IMR-90 (cell line): ENCODE results near the gene KLF18. TPM values are rescaled to one million over a fixed set of nuclear protein-coding genes. Genes with fewer than 3 reads are reported as not detected.

Source experiments
- ATAC-seq: fragments of 200-7000 bp; cut with Tn5 transposase; 2 replicates; pipeline ENCODE4 v1.9.1; 2020; ENCODE audit warnings: low read depth, mild to moderate bottlenecking, moderate library complexity
- BruUV-seq: library from RNA; stranded (reverse); fragments of 400-500 nt; replicated peaks from 2 replicates; lab custom pipeline; 2021; lab: Mats Ljungman, UMichigan
- CTCF ChIA-PET: fragments of 300-600 bp; formaldehyde crosslinking; extraction: SDS; loops from one replicate; lab custom pipeline; 2021; ENCODE audit warnings: antibody characterized with exemption; lab: Yijun Ruan, JAX
- POLR2A ChIA-PET: fragments of 300-600 bp; sonication (Branson Sonifier 250); formaldehyde crosslinking; loops from one replicate; lab custom pipeline; 2022; ENCODE audit warnings: antibody characterized with exemption; ENCODE audit not compliant: unreplicated experiment; lab: Charles Lee
- DNase-seq: peaks from one replicate; pipeline ENCODE4 v3.0.0; 2013
- H2AFZ ChIP-seq: replicated peaks from 2 replicates; pipeline ENCODE3; 2013; ENCODE audit warnings: low read length, mild to moderate bottlenecking; ENCODE audit not compliant: poor library complexity
- H2AK5ac ChIP-seq: 2 replicates; pipeline ENCODE4 v1.6.1; 2013; ENCODE audit warnings: low read depth, low read length, inconsistent platforms
- H2AK9ac ChIP-seq: replicated peaks from 2 replicates; pipeline ENCODE3; 2013; ENCODE audit warnings: mild to moderate bottlenecking, low read depth, low read length, moderate library complexity; ENCODE audit not compliant: poor library complexity
- H2BK120ac ChIP-seq: 2 replicates; pipeline ENCODE4 v1.6.1; 2013; ENCODE audit warnings: low read depth, low read length, inconsistent platforms
- H2BK15ac ChIP-seq: 3 replicates; pipeline ENCODE4 v1.6.1; 2013; ENCODE audit warnings: low read depth, low read length, inconsistent platforms
- H2BK20ac ChIP-seq: 2 replicates; pipeline ENCODE4 v1.6.1; 2013; ENCODE audit warnings: low read depth, mild to moderate bottlenecking, inconsistent platforms, low read length, moderate library complexity
- H2BK5ac ChIP-seq: 2 replicates; pipeline ENCODE4 v1.6.1; 2013; ENCODE audit warnings: mild to moderate bottlenecking, low read depth, low read length, inconsistent platforms; ENCODE audit not compliant: poor library complexity, severe bottlenecking
- H3K14ac ChIP-seq: replicated peaks from 2 replicates; pipeline ENCODE4 v1.6.1; 2013; ENCODE audit warnings: low read depth, low read length, inconsistent platforms
- H3K18ac ChIP-seq: 2 replicates; pipeline ENCODE4 v1.6.1; 2013; ENCODE audit warnings: low read depth, low read length, control low read depth
- H3K23ac ChIP-seq: 2 replicates; pipeline ENCODE4 v1.6.1; 2013; ENCODE audit warnings: low read depth, low read length, inconsistent platforms
- H3K27ac ChIP-seq: 2 replicates; pipeline ENCODE4 v1.5.1; 2013; ENCODE audit warnings: mild to moderate bottlenecking, control low read depth, low read length; ENCODE audit not compliant: insufficient read depth
- H3K27me3 ChIP-seq: 2 replicates; pipeline ENCODE4 v1.6.1; 2013; ENCODE audit warnings: low read length; ENCODE audit not compliant: control insufficient read depth, insufficient read depth
- H3K36me3 ChIP-seq: 2 replicates; pipeline ENCODE4 v1.6.1; 2013; ENCODE audit warnings: low read length, mixed read lengths; ENCODE audit not compliant: control insufficient read depth, insufficient read depth
- H3K4ac ChIP-seq: 2 replicates; pipeline ENCODE4 v1.6.1; 2013; ENCODE audit warnings: low read depth, low read length, inconsistent platforms
- H3K4me1 ChIP-seq: 2 replicates; pipeline ENCODE4 v1.6.1; 2013; ENCODE audit warnings: low read length, mixed read lengths; ENCODE audit not compliant: control insufficient read depth, insufficient read depth
- H3K4me2 ChIP-seq: 2 replicates; pipeline ENCODE4 v1.6.1; 2013; ENCODE audit warnings: low read depth, mild to moderate bottlenecking, control low read depth, low read length, moderate library complexity
- H3K4me3 ChIP-seq: 2 replicates; pipeline ENCODE4 v1.5.1; 2013; ENCODE audit warnings: low read depth, mild to moderate bottlenecking, control low read depth, low read length, moderate library complexity; ENCODE audit not compliant: insufficient read depth
- H3K56ac ChIP-seq: 2 replicates; pipeline ENCODE4 v1.6.1; 2013; ENCODE audit warnings: low read length, inconsistent platforms; ENCODE audit not compliant: insufficient read depth; ENCODE audit errors: extremely low read depth
- H3K79me1 ChIP-seq, 2 experiments: 2 replicates each; pipeline ENCODE4 v1.6.1; 2013; ENCODE audit warnings: low read length in 2 of 2, inconsistent platforms in 1 of 2, low read depth in 1 of 2
- H3K9ac ChIP-seq: 2 replicates; pipeline ENCODE4 v1.6.1; 2013; ENCODE audit warnings: low read depth, low read length, control low read depth
- H3K9me1 ChIP-seq: 2 replicates; pipeline ENCODE4 v1.6.1; 2013; ENCODE audit warnings: low read length, inconsistent platforms; ENCODE audit not compliant: insufficient read depth
- H3K9me3 ChIP-seq: 2 replicates; pipeline ENCODE4 v1.6.1; 2013; ENCODE audit warnings: low read length; ENCODE audit not compliant: control insufficient read depth, insufficient read depth
- H4K20me1 ChIP-seq: 2 replicates; pipeline ENCODE4 v1.6.1; 2013; ENCODE audit warnings: low read length, inconsistent platforms; ENCODE audit not compliant: insufficient read depth
- H4K5ac ChIP-seq: 2 replicates; pipeline ENCODE4 v1.6.1; 2013; ENCODE audit warnings: mild to moderate bottlenecking, low read depth, low read length, control low read depth
- H4K8ac ChIP-seq, 2 experiments: 2 replicates each; pipeline ENCODE4 v1.6.1; 2013; ENCODE audit warnings: low read depth in 2 of 2, low read length in 2 of 2, control low read depth in 1 of 2, inconsistent platforms in 1 of 2
- H4K91ac ChIP-seq: 2 replicates; pipeline ENCODE4 v1.6.1; 2013; ENCODE audit warnings: low read depth, low read length, inconsistent platforms; ENCODE audit not compliant: insufficient read depth
- BHLHE40 ChIP-seq: fragments of 150-350 bp; IDR thresholded peaks from 2 replicates; pipeline ENCODE4 v1.6.1; 2016; ENCODE audit warnings: mild to moderate bottlenecking, low read depth, low read length
- MAZ ChIP-seq: IDR thresholded peaks from 2 replicates; pipeline ENCODE4 v1.6.1; 2012; ENCODE audit warnings: low read depth, mild to moderate bottlenecking, low read length, improper control_type of control experiment, moderate library complexity, borderline replicate concordance
- MXI1 ChIP-seq: IDR thresholded peaks from 2 replicates; pipeline ENCODE4 v1.6.1; 2012; ENCODE audit warnings: low read depth, mild to moderate bottlenecking, low read length, moderate library complexity, borderline replicate concordance
- WGBS, 2 experiments: methylation state at CpG; one replicate each; pipeline versions ENCODE4 v1.1.5 to v1.1.7; 2013; ENCODE audit warnings: missing lambda C conversion rate in 2 of 2; ENCODE audit not compliant: insufficient read length in 1 of 2; ENCODE audit errors: extremely low coverage in 2 of 2; 5-methylcytosine and 5-hydroxymethylcytosine counted together
- dilution Hi-C: fragments of 300-500 bp; cut with HindIII; formaldehyde crosslinking; loops from one replicate; pipeline ENCODE4 v1.14.3; 2018; ENCODE audit warnings: low sequenced_read_pairs; ENCODE audit not compliant: unreplicated experiment
- in situ Hi-C: fragments of 300-500 bp; cut with MboI; formaldehyde crosslinking; loops from 3 replicates; pipeline ENCODE4 v1.14.3; 2019; ENCODE audit warnings: low sequenced_read_pairs, inconsistent platforms, mixed read lengths
- intact Hi-C: fragments of 100-400 bp; cut with micrococcal nuclease; formaldehyde crosslinking; loops from 2 replicates; pipeline ENCODE4 v1.10.0; 2022
- polyA plus RNA-seq, 3 experiments: library from polyadenylated mRNA; depleted of rRNA; stranded (reverse); fragments of >200 nt; gene quantifications; 2 replicates each; pipeline ENCODE4 v1.2.3, GENCODE V29; 2012; ENCODE audit warnings: low replicate concordance in 1 of 3
- total RNA-seq: library from RNA; depleted of rRNA; stranded (reverse); fragments of >200 nt; gene quantifications from 2 replicates; pipeline ENCODE4 v1.2.3, GENCODE V29; 2012
- TF ChIP-seq, protein P1 (sequence below): fragments of 150-350 bp; IDR thresholded peaks from 2 replicates; pipeline ENCODE4 v1.6.1; 2017; ENCODE audit warnings: mild to moderate bottlenecking, antibody characterized with exemption, low read length, low read depth
- TF ChIP-seq, protein P2 (sequence below): fragments of 150-350 bp; IDR thresholded peaks from 2 replicates; pipeline ENCODE4 v1.6.1; 2016; ENCODE audit warnings: low read depth, mild to moderate bottlenecking, low read length, moderate library complexity, borderline replicate concordance

Gene KLF18
- total and polyA plus RNA-seq, 2 of the 4 experiments (the other 2 are of a cell fraction), result not detected

DNA sequence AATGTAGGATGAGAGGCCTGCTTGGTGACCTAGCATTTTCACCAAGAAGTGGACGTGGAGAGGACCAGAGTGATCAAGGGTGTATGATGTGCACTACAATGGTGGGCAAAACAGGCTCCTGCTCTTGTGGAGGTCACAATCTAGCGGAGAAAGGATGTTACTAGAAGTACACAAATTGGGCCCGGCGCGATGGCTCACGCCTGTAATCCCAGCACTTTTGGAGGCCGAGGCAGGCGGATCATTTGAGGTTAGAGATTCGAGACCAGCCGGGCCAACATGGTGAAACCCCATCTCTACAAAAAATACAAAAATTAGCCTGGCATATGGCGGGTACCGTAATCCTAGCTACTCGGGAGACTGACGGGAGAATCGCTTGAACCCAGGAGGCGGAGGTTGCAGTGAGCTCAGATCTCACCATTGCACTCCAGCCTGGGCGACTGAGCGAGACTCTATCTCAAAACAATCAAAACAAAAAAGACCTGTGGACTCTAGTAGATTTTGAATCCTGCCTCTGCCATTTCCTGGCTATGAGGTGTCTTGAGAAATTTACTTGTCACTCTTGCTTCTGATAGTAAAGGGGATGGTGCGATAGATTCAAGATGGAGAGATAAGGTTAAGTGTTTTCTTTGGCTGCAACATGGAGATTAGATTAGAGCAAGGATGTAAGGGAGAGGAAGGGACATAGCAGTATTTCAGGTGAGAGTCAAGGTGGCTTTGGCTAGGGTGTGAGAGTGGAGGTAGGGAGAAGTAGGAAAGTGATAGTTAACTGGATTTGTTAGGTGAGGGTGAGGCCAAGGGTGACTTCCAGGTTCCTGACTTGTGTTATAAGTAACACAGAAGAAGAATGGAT, 7.1 kb downstream of the KLF18 start (continued):
- TF ChIP-seq, protein P1, sequence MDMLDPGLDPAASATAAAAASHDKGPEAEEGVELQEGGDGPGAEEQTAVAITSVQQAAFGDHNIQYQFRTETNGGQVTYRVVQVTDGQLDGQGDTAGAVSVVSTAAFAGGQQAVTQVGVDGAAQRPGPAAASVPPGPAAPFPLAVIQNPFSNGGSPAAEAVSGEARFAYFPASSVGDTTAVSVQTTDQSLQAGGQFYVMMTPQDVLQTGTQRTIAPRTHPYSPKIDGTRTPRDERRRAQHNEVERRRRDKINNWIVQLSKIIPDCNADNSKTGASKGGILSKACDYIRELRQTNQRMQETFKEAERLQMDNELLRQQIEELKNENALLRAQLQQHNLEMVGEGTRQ, result no peak

DNA sequence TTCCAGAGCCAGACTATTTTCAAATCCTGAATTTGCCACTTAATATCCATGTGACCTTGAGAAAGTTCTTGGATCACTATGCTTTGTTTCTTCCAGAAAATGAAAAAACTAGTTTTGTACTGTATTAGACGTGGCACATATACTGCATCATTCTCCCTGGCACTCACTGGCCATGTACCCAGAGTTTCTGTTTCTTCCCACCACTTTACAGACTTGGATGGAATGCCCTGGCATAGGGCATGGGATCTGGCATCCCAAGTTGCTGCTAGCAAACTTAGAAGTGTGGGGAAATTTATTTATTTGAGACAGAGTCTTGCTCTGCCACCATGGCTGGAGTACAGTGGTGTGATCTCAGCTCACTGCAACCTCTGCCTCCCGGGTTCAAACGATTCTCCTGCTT, 10.0 kb downstream of the KLF18 start:
- no peak overlapping the region for H3K4me3 ChIP-seq
- dilution Hi-C loops, result no loop called here
- no peak for DNase-seq

More for the DNA sequence above, 10.0 kb downstream of the KLF18 start:
- Histone ChIP-seq H3K14ac (no peak overlapping the region), H3K36me3 (no peaks in the 10 kb centered on the region), H3K79me1 (no peaks in the 10 kb centered on the region), H4K5ac (no peak overlapping the region), H3K9me1 (no peaks in the 10 kb centered on the region), H4K20me1 (no peaks in the 10 kb centered on the region), H3K9ac (no peak overlapping the region), H3K4me2 (no peak overlapping the region), H3K23ac (no peak overlapping the region), H2AFZ (no peak overlapping the region), H3K27me3 (peaks cover 11% of the 10 kb centered on the region), H4K8ac (no peak overlapping the region), H3K4me1 (no peaks in the 10 kb centered on the region), H2BK120ac (no peak overlapping the region), H3K18ac (no peak overlapping the region), H3K27ac (no peak overlapping the region), H3K56ac (no peak overlapping the region), H2AK5ac (no peak overlapping the region), H2BK15ac (no peak overlapping the region), H2BK20ac (no peak overlapping the region), H3K4ac (no peak overlapping the region), H2BK5ac (no peak overlapping the region), H2AK9ac (no peak overlapping the region), H3K9me3 (no peaks in the 10 kb centered on the region), H4K91ac (no peak overlapping the region)
- intact Hi-C loops, result no loop called here
- BruUV-seq, result no TSS peak
- TF ChIP-seq MXI1 (no peak), BHLHE40 (no peak), MAZ (no peak)
- TF ChIP-seq, protein P2, sequence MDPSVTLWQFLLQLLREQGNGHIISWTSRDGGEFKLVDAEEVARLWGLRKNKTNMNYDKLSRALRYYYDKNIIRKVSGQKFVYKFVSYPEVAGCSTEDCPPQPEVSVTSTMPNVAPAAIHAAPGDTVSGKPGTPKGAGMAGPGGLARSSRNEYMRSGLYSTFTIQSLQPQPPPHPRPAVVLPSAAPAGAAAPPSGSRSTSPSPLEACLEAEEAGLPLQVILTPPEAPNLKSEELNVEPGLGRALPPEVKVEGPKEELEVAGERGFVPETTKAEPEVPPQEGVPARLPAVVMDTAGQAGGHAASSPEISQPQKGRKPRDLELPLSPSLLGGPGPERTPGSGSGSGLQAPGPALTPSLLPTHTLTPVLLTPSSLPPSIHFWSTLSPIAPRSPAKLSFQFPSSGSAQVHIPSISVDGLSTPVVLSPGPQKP, result no peak
- no CpG with 5 or more reads among the region's 3 CpGs for WGBS, 2 experiments
- POLR2A ChIA-PET, result no interaction called here
- in situ Hi-C loops, result no loop called here
- CTCF ChIA-PET, result no interaction called here
- no peak for ATAC-seq
